Muscle layer of colon (tissue), 2 donors: ENCODE data around the gene BCL2L12.

Source experiments
- H3K27ac ChIP-seq: one replicate; pipeline ENCODE4 v1.7.0; 2013; ENCODE audit warnings: low read depth, mild to moderate bottlenecking, low read length, moderate library complexity
- H3K27me3 ChIP-seq, 2 donors: one replicate each; pipeline ENCODE4 v1.7.0; 2013; ENCODE audit warnings: low read length in 2 of 2, mild to moderate bottlenecking in 2 of 2; ENCODE audit not compliant: insufficient read depth in 2 of 2, control insufficient read depth in 1 of 2
- H3K36me3 ChIP-seq: one replicate; pipeline ENCODE4 v1.7.0; 2013; ENCODE audit warnings: mild to moderate bottlenecking, low read length; ENCODE audit not compliant: insufficient read depth
- H3K4me1 ChIP-seq: one replicate; pipeline ENCODE4 v1.7.0; 2013; ENCODE audit warnings: mild to moderate bottlenecking, low read length; ENCODE audit not compliant: insufficient read depth
- H3K4me3 ChIP-seq, 2 donors: one replicate each; pipeline ENCODE4 v1.7.0; 2013; ENCODE audit warnings: low read length in 2 of 2, low read depth in 1 of 2, mild to moderate bottlenecking in 1 of 2, moderate library complexity in 1 of 2
- H3K9ac ChIP-seq: one replicate; pipeline ENCODE4 v1.7.0; 2013; ENCODE audit warnings: low read length
- H3K9me3 ChIP-seq: one replicate; pipeline ENCODE4 v1.7.0; 2013; ENCODE audit warnings: mild to moderate bottlenecking, low read length
- donor health status: abdominal sarcoma.
- donor health status: Adenocarcinoma of cecum.

BCL2L12 gene

DNA sequence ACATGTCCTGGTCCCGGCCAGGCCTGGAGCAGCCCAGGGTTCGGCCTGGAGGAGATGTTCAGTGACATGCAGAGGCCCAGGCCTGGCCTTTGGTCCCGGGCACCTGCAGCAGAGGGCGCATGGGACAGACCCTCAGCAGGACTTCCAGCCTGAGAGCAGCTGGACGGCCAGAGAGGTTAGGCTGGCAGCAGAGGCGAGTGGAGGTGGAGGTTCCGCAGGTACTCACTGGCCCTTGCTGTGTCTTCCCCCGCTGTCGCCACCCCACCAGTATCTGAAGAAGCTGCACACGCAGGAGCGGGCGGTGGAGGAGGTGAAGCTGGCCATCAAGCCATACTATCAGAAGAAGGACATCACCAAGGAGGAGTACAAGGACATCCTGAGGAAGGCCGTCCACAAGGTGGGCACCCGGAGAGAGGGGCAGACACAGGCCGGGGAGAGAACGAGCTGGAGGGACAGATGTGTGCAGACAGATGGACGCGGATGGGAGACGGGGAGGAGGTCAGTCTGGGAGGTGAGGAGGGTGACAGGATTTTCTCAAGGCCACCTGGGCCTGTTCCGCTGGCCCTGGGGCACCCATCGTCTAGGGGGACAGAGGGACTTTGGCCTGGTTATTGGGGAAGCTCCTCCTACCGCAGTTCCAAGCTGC, 8.1 kb upstream of the BCL2L12 start:
- H3K36me3 ChIP-seq: peaks cover 87% of the 10 kb centered on the region
- no peak overlapping the region for H3K27ac ChIP-seq
- no peaks in the 10 kb centered on the region for H3K4me1 ChIP-seq
- no peak overlapping the region for H3K4me3 ChIP-seq
- H3K9ac ChIP-seq: no peak overlapping the region
- no peaks in the 10 kb centered on the region for H3K9me3 ChIP-seq
- no peaks in the 10 kb centered on the region for H3K27me3 ChIP-seq

DNA sequence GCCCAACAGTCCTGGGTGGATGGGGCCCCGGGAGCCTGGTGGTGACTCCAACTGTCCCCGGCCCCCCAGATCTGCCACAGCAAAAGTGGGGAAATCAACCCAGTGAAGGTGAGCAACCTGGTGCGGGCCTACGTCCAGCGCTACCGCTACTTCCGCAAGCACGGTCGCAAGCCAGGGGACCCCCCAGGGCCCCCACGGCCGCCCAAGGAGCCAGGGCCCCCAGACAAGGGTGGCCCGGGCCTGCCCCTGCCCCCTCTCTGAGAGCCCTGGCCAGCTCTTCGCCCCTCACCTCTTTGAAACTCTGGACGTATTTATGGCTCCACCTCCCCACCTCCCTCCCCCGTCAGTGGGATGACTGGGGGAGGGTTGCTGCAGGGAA, 7.6 kb upstream of the BCL2L12 start:
- H3K4me1 ChIP-seq: no peaks in the 10 kb centered on the region
- no peak overlapping the region for H3K27ac ChIP-seq
- H3K9me3 ChIP-seq: no peaks in the 10 kb centered on the region
- no peak overlapping the region for H3K9ac ChIP-seq
- peaks cover 92% of the 10 kb centered on the region for H3K36me3 ChIP-seq
- no peaks in the 10 kb centered on the region for H3K27me3 ChIP-seq
- H3K4me3 ChIP-seq: no peak overlapping the region

DNA sequence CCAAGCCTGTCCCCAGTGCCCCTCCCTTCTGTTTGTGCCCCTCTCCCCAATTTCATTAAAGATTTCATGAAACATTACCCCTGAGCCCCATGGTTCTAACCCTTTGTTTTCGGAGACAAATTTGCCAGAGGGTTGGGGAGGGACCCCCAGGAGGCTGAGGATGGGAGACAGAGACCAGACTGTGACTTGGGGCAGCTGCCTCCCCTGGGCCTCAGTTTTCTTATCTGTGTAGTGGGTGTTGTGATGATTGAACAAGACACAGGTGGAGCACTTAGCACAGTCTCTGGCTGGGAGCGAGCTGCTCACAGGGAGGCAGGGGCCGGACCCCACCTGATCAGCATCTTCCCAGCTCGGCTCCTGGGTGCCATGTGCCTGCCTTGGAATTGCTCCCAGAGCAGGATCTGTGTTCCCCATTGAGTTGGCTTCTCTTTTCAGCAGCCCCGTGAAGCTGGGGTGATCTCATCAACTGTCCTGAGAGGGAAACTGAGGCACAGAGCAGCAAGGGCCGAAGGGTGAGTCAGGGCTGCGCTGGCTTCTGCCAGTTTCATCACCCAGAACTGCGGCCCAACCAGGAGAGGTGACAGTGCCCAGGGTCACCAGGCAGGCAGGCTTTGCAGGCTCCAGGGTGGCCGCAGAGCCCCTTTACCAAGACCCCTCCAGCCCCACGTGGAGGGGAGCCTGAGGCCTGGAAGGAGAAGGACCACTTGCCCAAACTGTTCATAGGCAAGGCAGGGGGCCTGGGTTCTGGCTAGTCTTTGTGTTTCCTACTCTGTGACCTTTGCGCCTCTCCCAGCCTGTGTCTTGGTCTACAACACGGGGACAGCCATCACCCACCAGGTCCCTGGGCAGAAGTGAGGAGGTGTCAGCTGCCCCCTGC, 6.9 kb upstream of the BCL2L12 start:
- H3K27ac ChIP-seq: no peak overlapping the region
- H3K9me3 ChIP-seq: no peaks in the 10 kb centered on the region
- H3K9ac ChIP-seq: no peak overlapping the region
- peaks cover 88% of the 10 kb centered on the region for H3K36me3 ChIP-seq
- peaks cover 4% of the 10 kb centered on the region for H3K4me1 ChIP-seq
- no peaks in the 10 kb centered on the region for H3K27me3 ChIP-seq
- no peak overlapping the region for H3K4me3 ChIP-seq

DNA sequence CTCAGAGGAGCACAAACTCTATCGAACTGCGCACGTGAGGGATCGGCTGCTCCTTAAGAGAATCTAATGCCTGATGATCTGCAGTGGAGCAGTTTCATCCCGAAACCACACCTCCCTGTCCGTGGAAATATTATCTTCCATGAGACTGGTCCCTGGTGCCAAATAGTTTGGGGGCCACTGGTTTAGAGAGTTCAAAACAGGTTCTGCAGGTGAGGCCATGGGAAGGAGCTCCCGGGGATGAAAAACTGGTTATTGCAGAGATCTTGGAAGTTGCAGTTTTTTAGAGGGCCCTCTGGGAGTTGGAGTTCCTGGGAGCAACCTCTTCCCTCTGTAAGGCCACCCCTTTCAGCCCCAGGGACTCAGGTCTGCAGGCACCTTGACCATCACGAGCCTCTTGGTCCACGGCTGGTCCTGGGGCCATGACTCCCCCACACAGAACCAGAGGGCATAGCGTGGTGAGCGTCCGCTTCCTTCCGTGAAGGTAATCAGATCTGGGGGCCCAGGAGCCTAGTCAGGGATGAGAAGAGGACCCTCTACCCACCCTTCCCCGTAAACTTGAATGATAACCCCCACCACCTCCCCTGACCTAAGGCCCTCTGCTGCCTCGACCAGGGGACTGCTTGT, 5.3 kb upstream of the BCL2L12 start:
- no peaks in the 10 kb centered on the region for H3K9me3 ChIP-seq
- H3K4me1 ChIP-seq: peaks cover 8% of the 10 kb centered on the region
- no peak overlapping the region for H3K9ac ChIP-seq
- H3K4me3 ChIP-seq: no peak overlapping the region
- H3K36me3 ChIP-seq: peaks cover 75% of the 10 kb centered on the region
- no peak overlapping the region for H3K27ac ChIP-seq
- no peaks in the 10 kb centered on the region for H3K27me3 ChIP-seq

DNA sequence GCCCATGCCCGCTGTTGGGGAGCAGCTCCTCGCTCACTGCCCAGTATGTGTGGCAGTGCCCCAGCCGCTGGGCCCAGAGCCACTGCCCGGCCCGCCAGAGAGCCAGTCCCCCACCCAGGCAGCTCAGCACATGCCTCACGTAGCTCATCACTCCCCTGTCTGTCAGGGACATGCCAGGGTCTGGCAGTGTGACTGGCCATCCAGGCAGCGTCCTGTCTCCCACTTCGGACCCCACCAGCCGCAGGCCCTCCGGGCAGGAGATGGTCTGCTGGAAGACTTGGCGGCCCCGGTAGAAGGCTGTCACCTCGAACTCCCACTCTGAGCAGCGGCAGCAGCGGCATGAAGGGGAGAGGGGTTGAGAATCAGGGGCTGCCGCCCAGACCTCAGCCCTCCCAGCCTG, 3.7 kb upstream of the BCL2L12 start:
- Histone ChIP-seq H3K4me1 (peaks cover 18% of the 10 kb centered on the region), H3K27me3 (no peaks in the 10 kb centered on the region), H3K36me3 (peaks cover 60% of the 10 kb centered on the region), H3K9me3 (no peaks in the 10 kb centered on the region), H3K9ac (no peak overlapping the region), H3K4me3 (no peak overlapping the region), H3K27ac (no peak overlapping the region)

DNA sequence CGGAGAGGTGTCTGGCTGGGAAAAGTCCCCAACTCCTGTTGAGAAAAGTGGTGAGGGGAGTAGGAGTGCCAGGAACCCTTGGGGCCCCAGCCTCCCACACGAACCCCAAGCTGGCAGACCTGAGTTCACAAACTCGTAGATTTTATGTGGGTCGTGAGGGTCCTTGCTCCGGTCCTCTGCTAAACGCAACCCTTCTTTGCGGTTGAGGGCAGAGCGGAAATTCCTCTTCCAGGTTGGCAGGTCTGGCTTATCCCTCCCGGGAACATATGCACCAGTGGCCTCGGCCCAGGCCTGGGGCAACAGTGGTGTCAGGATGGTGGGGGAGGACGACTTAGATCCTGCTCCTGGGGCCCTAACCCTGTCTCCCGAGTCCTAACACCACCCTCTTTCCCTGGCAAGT, 2.5 kb upstream of the BCL2L12 start:
- Histone ChIP-seq H3K27me3 (no peaks in the 10 kb centered on the region), H3K27ac (no peak overlapping the region), H3K9ac (no peak overlapping the region), H3K9me3 (no peaks in the 10 kb centered on the region), H3K4me1 (peaks cover 18% of the 10 kb centered on the region), H3K4me3 (no peak overlapping the region), H3K36me3 (peaks cover 48% of the 10 kb centered on the region)

DNA sequence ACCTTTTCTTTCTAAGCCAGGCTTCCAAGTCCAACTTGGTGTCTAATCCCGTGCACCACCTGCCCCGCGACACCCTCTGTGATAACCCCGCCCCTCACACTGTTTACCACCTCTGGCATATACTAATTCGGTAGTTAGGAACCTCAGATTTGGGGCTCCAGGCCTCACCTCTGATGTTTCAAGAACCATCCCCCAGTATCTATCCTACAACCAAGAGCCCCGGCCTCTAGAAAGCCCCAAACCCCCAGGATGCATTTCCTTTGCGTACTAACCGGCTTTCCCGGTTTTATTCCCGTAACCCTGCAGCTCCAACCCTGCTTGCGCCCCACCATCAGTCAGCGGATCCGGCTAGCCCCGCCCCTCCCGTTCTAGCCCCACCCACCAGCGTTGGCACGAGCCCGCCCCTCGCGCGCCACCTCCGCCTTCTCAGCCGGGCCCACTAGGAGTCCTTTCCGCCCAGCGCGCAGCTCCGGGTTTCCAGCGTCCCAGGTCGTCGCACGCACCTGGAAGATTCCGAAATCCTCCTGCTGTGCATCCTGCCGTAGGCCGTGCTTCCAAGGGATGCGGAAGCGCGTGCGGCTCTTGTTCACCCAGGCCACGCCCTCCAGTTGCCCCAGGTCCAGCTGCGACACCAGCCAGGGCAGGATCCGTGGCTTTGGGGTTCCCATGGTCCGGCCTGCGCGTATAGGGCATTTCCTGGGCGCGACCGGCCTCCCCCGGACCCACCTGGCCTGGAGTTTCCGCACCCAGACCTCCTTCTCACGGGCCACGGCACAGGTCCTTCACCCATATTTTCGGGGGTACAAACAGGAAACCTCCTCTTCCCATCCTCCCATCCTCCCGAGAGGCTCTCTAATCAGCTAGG, 1.3 kb upstream of the BCL2L12 start:
- Histone ChIP-seq H3K36me3 (peaks cover 42% of the 10 kb centered on the region), H3K27ac (peak overlapping the region; percentile 85)

DNA sequence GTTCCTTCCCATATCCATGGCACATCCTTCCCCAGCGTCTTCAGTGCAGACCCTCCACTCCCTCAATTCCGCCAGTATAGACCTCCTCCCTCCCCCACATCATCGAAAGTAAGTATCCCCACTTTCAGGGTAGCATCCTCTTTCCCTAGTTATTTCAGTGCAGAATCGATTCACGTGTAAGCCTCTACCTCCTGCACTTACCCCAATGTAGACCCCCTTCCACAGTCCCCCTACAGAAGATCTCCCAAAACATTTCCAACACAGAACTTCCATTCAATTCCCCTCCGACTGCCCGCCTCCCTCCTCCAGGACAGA, 740 bp upstream of the BCL2L12 start:
- H3K36me3 ChIP-seq: peaks cover 38% of the 10 kb centered on the region
- H3K27ac ChIP-seq: peak overlapping the region; percentile 85
- H3K9me3 ChIP-seq: no peaks in the 10 kb centered on the region
- peak overlapping the region; percentile 70 to 94 for H3K4me3 ChIP-seq
- H3K27me3 ChIP-seq: no peaks in the 10 kb centered on the region
- peaks cover 18% of the 10 kb centered on the region for H3K4me1 ChIP-seq
- H3K9ac ChIP-seq: peak overlapping the region; percentile 85

More for the DNA sequence above, 1.3 kb upstream of the BCL2L12 start:
- no peaks in the 10 kb centered on the region for H3K27me3 ChIP-seq
- peak overlapping the region; percentile 70 to 94 for H3K4me3 ChIP-seq
- no peaks in the 10 kb centered on the region for H3K9me3 ChIP-seq
- peak overlapping the region; percentile 85 for H3K9ac ChIP-seq
- H3K4me1 ChIP-seq: peaks cover 18% of the 10 kb centered on the region

DNA sequence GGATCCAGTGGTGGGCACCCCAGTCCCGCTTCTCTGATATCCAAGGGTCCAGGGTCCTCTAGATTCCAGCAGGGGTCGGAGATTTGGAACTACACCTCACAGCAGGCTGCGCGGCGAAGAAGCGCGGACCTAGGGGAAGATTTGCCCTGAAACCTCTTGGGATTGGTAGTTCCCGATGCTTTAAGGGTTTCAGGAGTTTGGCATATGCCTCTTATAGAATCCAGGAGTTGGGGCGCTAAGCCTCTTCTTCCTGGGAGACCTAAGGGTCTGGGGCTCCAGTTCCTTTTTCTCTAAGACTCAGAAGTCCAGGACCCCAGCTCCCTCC, 349 bp downstream of the BCL2L12 start:
- Histone ChIP-seq H3K4me1 (peaks cover 18% of the 10 kb centered on the region), H3K4me3 (peak overlapping the region; percentile 70 to 94), H3K9me3 (no peaks in the 10 kb centered on the region), H3K27me3 (no peaks in the 10 kb centered on the region), H3K9ac (peak overlapping the region; percentile 85), H3K36me3 (peaks cover 31% of the 10 kb centered on the region), H3K27ac (peak overlapping the region; percentile 85)

DNA sequence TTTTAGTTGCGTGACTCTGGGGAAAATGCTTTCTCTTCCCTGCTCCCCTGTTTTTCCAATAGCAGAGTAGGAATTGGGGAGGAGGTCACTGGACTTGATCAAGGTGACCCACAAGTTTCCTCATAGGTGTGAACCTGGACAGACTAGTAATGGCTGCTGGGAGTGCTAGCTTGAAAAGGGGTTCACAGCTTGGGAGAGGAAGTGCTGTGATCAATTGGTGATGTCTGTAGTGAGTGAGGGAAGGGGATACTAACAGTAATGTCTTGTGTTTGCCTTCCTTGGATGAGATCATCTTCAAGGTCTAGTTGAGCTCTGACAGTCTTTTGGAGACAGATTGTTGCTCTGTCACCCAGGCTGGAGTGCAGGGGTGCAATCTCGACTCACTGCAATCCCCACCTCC, 1.7 kb downstream of the BCL2L12 start:
- no peak overlapping the region for H3K9ac ChIP-seq

DNA sequence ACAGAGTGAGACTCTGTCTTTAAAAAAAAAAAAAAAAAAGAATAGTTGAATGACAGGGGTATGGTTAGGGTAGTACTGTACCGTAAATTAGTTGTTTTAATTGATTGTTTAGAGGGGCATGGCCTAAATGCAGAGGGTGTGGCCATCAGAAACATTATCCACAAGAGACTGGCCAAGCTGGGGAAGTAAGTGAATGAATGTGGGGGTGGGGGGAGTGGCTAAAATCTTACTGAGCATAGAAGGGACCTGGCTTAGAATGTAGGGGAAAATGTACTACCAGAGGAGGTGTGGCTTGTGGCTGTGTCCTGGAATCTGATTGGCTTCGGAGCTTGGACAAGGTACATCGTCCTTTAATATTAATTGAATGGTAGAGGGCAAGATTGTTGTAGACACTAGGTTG, 3.8 kb downstream of the BCL2L12 start:
- no peak overlapping the region for H3K4me3 ChIP-seq
- H3K9me3 ChIP-seq: no peaks in the 10 kb centered on the region
- no peaks in the 10 kb centered on the region for H3K27me3 ChIP-seq
- H3K36me3 ChIP-seq: peaks cover 10% of the 10 kb centered on the region
- H3K27ac ChIP-seq: no peak overlapping the region
- peaks cover 19% of the 10 kb centered on the region for H3K4me1 ChIP-seq
- no peak overlapping the region for H3K9ac ChIP-seq

More for the DNA sequence above, 1.7 kb downstream of the BCL2L12 start:
- Histone ChIP-seq H3K27ac (no peak overlapping the region), H3K9me3 (no peaks in the 10 kb centered on the region), H3K27me3 (no peaks in the 10 kb centered on the region), H3K36me3 (peaks cover 18% of the 10 kb centered on the region), H3K4me1 (peaks cover 26% of the 10 kb centered on the region), H3K4me3 (no peak overlapping the region)
